ENCODE results near the gene DNAH17. TPM values are rescaled to one million over a fixed set of nuclear protein-coding genes. Genes with fewer than 3 reads are reported as not detected.

The DNAH17 gene
- polyA plus RNA-seq, 3 donors: 0.01 to 0.51 (median 0.11) TPM

GRCh38 chr17:78524870-78525510, 52.2 kb downstream of the DNAH17 start:
- Mint-ChIP-seq H3K27ac (no peak overlapping the region), H3K4me1 (no peaks in the 10 kb centered on the region), H3K36me3 (no peaks in the 10 kb centered on the region), H3K4me3 (no peak overlapping the region), H3K27me3 (ENCODE audit: low read depth in 3 of 3) (peaks cover 2 to 4% (median 3%) of the 10 kb centered on the region in 3 donors), H3K9me3 (no peaks in the 10 kb centered on the region)
- 88% methylated on average over 14 of the region's 23 CpGs for WGBS (ENCODE audit: insufficient coverage)
- H3K9me3 ChIP-seq (replicated peaks in 1 of 2; ENCODE audit: control insufficient read depth in 1 of 2, insufficient read depth in 1 of 2, low read length in 2 of 2): no peaks in the 10 kb centered on the region
- no peaks in the 10 kb centered on the region for H3K79me2 ChIP-seq (ENCODE audit: insufficient read depth, low read length)
- DNase-seq: no peak
- H3K27ac ChIP-seq (ENCODE audit: low read depth in 1 of 2, low read length in 2 of 2): no peak overlapping the region
- no peaks in the 10 kb centered on the region for H4K20me1 ChIP-seq (ENCODE audit: insufficient read depth, low read length)
- no peak overlapping the region for H2AFZ ChIP-seq (ENCODE audit: insufficient read depth, low read depth, low read length, poor library complexity, severe bottlenecking)
- H3K27me3 ChIP-seq (ENCODE audit: control insufficient read depth in 2 of 2, insufficient read depth in 2 of 2, low read length in 2 of 2): no peaks in the 10 kb centered on the region
- no peak overlapping the region for H3K4me3 ChIP-seq (replicated peaks in 1 of 3; ENCODE audit: low read depth in 2 of 3, low read length in 3 of 3)
- no peak overlapping the region for H3K9ac ChIP-seq (ENCODE audit: insufficient read depth, low read length, poor library complexity, severe bottlenecking)
- H3K4me2 ChIP-seq (replicated peaks; ENCODE audit: extremely low read depth, low read length, poor library complexity, severe bottlenecking): no peak overlapping the region
- no peaks in the 10 kb centered on the region for H3K4me1 ChIP-seq (ENCODE audit: control insufficient read depth in 1 of 2, insufficient read depth in 2 of 2, low read length in 2 of 2)
- no peak for TF ChIP-seq CTCF (IDR thresholded peaks at IDR 0.05)
- no peaks in the 10 kb centered on the region for H3K36me3 ChIP-seq (replicated peaks in 1 of 2; ENCODE audit: control insufficient read depth in 1 of 2, insufficient read depth in 2 of 2, low read length in 2 of 2)
- intact Hi-C loops (cut with micrococcal nuclease): no loop called here

- no peaks in the 10 kb centered on the region for H3K36me3 ChIP-seq (replicated peaks in 1 of 2; ENCODE audit: control insufficient read depth in 1 of 2, insufficient read depth in 2 of 2, low read length in 2 of 2)
- H4K20me1 ChIP-seq (ENCODE audit: insufficient read depth, low read length): no peaks in the 10 kb centered on the region
- Mint-ChIP-seq H3K36me3 (no peaks in the 10 kb centered on the region), H3K4me1 (no peaks in the 10 kb centered on the region), H3K4me3 (no peak overlapping the region), H3K9me3 (no peaks in the 10 kb centered on the region), H3K27ac (no peak overlapping the region), H3K27me3 (ENCODE audit: low read depth in 3 of 3) (peaks cover 2 to 6% (median 4%) of the 10 kb centered on the region in 3 donors)
- TF ChIP-seq CTCF (IDR thresholded peaks at IDR 0.05): no peak
- H3K9me3 ChIP-seq (replicated peaks in 1 of 2; ENCODE audit: control insufficient read depth in 1 of 2, insufficient read depth in 1 of 2, low read length in 2 of 2): no peaks in the 10 kb centered on the region
- 88% methylated on average over 7 of the region's 17 CpGs for WGBS (ENCODE audit: insufficient coverage)
- intact Hi-C loops (cut with micrococcal nuclease): no loop called here
- H3K4me3 ChIP-seq (replicated peaks in 1 of 3; ENCODE audit: low read depth in 2 of 3, low read length in 3 of 3): no peak overlapping the region
- H3K4me2 ChIP-seq (replicated peaks; ENCODE audit: extremely low read depth, low read length, poor library complexity, severe bottlenecking): no peak overlapping the region
- H3K9ac ChIP-seq (ENCODE audit: insufficient read depth, low read length, poor library complexity, severe bottlenecking): no peak overlapping the region
- no peaks in the 10 kb centered on the region for H3K79me2 ChIP-seq (ENCODE audit: insufficient read depth, low read length)
- H3K4me1 ChIP-seq (ENCODE audit: control insufficient read depth in 1 of 2, insufficient read depth in 2 of 2, low read length in 2 of 2): no peaks in the 10 kb centered on the region
- no peaks in the 10 kb centered on the region for H3K27me3 ChIP-seq (ENCODE audit: control insufficient read depth in 2 of 2, insufficient read depth in 2 of 2, low read length in 2 of 2)
- H2AFZ ChIP-seq (ENCODE audit: insufficient read depth, low read depth, low read length, poor library complexity, severe bottlenecking): no peak overlapping the region
- DNase-seq: no peak
- H3K27ac ChIP-seq (ENCODE audit: low read depth in 1 of 2, low read length in 2 of 2): no peak overlapping the region
Observed at GRCh38 chr17:78523934-78524655, 53.1 kb downstream of the DNAH17 start.

All from CD14-positive monocyte (primary cell).